ENCODE data around the gene HSF5.

DNA sequence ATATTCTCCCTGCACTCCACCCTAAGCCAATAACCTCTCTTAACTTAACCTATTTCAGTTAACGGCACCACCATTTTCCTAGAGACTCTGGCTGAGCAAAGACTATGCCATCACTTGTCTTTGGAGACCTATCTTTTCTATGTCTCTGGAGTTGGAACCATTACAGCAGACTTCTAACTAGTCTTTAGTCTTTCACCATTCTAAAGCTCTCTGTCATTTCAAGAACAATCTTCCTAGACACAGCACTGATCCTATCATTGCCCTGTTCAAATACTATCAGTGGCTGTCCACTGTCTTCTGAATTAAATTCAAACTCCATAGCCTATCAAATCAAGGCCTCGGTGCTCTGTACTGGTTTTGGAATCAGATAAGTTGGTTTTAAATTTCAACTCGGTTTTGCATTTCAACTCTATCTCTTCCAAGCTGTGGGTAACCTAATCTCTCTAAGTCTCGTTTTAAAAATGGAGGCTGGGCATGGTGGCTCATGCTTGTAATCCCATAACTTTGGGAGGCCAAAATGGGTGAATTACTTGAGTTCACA lies 102.8 kb downstream of the HSF5 start:
- TF ChIP-seq, protein P1, sequence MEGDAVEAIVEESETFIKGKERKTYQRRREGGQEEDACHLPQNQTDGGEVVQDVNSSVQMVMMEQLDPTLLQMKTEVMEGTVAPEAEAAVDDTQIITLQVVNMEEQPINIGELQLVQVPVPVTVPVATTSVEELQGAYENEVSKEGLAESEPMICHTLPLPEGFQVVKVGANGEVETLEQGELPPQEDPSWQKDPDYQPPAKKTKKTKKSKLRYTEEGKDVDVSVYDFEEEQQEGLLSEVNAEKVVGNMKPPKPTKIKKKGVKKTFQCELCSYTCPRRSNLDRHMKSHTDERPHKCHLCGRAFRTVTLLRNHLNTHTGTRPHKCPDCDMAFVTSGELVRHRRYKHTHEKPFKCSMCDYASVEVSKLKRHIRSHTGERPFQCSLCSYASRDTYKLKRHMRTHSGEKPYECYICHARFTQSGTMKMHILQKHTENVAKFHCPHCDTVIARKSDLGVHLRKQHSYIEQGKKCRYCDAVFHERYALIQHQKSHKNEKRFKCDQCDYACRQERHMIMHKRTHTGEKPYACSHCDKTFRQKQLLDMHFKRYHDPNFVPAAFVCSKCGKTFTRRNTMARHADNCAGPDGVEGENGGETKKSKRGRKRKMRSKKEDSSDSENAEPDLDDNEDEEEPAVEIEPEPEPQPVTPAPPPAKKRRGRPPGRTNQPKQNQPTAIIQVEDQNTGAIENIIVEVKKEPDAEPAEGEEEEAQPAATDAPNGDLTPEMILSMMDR (IDR thresholded peaks at IDR 0.05; ENCODE audit: insufficient read depth, low read length): no peak
- TF ChIP-seq SPI1 (IDR thresholded peaks at IDR 0.05; ENCODE audit: borderline replicate concordance, low read depth): no peak

Data from HL-60 (cell line).